K562 (cell line): Measurements from ENCODE around the gene NACAD. TPM values are rescaled to one million over a fixed set of nuclear protein-coding genes. Genes with fewer than 3 reads are reported as not detected.

ENCODE experiments used
- ATAC-seq: fragments of 200-7000 bp; cut with Tn5 transposase; 3 replicates; pipeline ENCODE4 v1.9.1; 2020; ENCODE audit warnings: moderate library complexity
- BruUV-seq: library from RNA; stranded (reverse); fragments of 400-500 nt; replicated peaks from 2 replicates; lab custom pipeline; 2021; lab: Mats Ljungman, UMichigan
- CTCF ChIA-PET: fragments of 300-600 bp; formaldehyde crosslinking; extraction: SDS; loops from one replicate; lab custom pipeline; 2021; ENCODE audit warnings: low intra/inter-chr PET ratio; lab: Yijun Ruan, JAX
- POLR2A ChIA-PET: fragments of 300-600, 350-650 bp; sonication (Branson Sonifier 250); formaldehyde crosslinking; extraction: SDS; loops from one replicate; lab custom pipeline; 2021; ENCODE audit warnings: antibody characterized with exemption, inconsistent platforms; lab: Yijun Ruan, JAX
- DNase-seq, 4 experiments: peaks; one replicate each; pipeline versions ENCODE4 v3.0.0 to v3.0.0-alpha.2; 2011 to 2018; ENCODE audit warnings: low spot score in 3 of 4, mixed read lengths in 3 of 4; ENCODE audit errors: extremely low read depth in 1 of 4
- FAIRE-seq: peaks from 2 replicates; lab custom pipeline; 2011; peaks lifted over from hg19 to GRCh38; lab: Jason Lieb, UNC
- H2AFZ ChIP-seq: 2 replicates; pipeline ENCODE4 v1.6.0; 2011; ENCODE audit warnings: low read depth, low read length, control low read depth, inconsistent platforms
- H3K27ac ChIP-seq: fragments of 200-600 bp; 3 replicates; pipeline ENCODE4 v1.8.0; 2011; ENCODE audit warnings: low read depth, mild to moderate bottlenecking, control low read depth, inconsistent platforms, low read length, moderate library complexity, mixed read lengths; ENCODE audit errors: extremely low read depth
- H3K27me3 ChIP-seq, 2 experiments: fragments of 300-600 bp in 1 of 2; 2 replicates in 1 of 2; 3 replicates in 1 of 2; pipeline versions ENCODE4 v1.6.0 to v1.8.0; 2011; ENCODE audit warnings: inconsistent platforms in 2 of 2, low read length in 2 of 2, mild to moderate bottlenecking in 1 of 2, mixed read lengths in 1 of 2, moderate library complexity in 1 of 2; ENCODE audit not compliant: control insufficient read depth in 2 of 2, insufficient read depth in 2 of 2
- H3K36me3 ChIP-seq: fragments of 300-600 bp; 3 replicates; pipeline ENCODE4 v1.8.0; 2011; ENCODE audit warnings: mild to moderate bottlenecking, low read length, inconsistent platforms; ENCODE audit not compliant: control insufficient read depth, insufficient read depth
- H3K4me1 ChIP-seq, 2 experiments: fragments of 200-600 bp in 1 of 2; replicated peaks in 1 of 2; 2 replicates in 1 of 2; 3 replicates in 1 of 2; pipeline versions ENCODE4 v1.5.1 to v1.8.0; 2011; ENCODE audit warnings: inconsistent platforms in 2 of 2, low read length in 2 of 2, mild to moderate bottlenecking in 1 of 2, mixed read lengths in 1 of 2, moderate library complexity in 1 of 2; ENCODE audit not compliant: control insufficient read depth in 2 of 2, insufficient read depth in 2 of 2
- H3K4me2 ChIP-seq: 2 replicates; pipeline ENCODE4 v1.6.1; 2011; ENCODE audit warnings: low read length, control low read depth, inconsistent platforms, mixed read lengths; ENCODE audit not compliant: insufficient read depth
- H3K4me3 ChIP-seq: fragments of 200-600 bp; sonication (generic), shearing (Covaris generic); 2 replicates; pipeline ENCODE4 v1.5.1; 2016; ENCODE audit warnings: control low read depth, inconsistent platforms
- H3K79me2 ChIP-seq: fragments of 200-600 bp; 3 replicates; pipeline ENCODE4 v1.8.0; 2011; ENCODE audit warnings: low read length, inconsistent platforms; ENCODE audit not compliant: control insufficient read depth, insufficient read depth
- H3K9ac ChIP-seq, 2 experiments: 2 replicates each; pipeline versions ENCODE4 v1.6.0 to v1.6.1; 2011; ENCODE audit warnings: low read depth in 2 of 2, low read length in 2 of 2, control low read depth in 1 of 2, inconsistent platforms in 1 of 2, mild to moderate bottlenecking in 1 of 2, mixed read lengths in 1 of 2; ENCODE audit not compliant: insufficient read depth in 1 of 2
- H3K9me1 ChIP-seq: one replicate; pipeline ENCODE4 v1.6.0; 2011; ENCODE audit warnings: inconsistent platforms, mild to moderate bottlenecking, low read length, moderate library complexity; ENCODE audit not compliant: control insufficient read depth, insufficient read depth
- H3K9me3 ChIP-seq: replicated peaks from 2 replicates; pipeline ENCODE4 v1.5.1; 2011; ENCODE audit warnings: low read depth, low read length, inconsistent platforms; ENCODE audit not compliant: control insufficient read depth, insufficient read depth
- H4K20me1 ChIP-seq: replicated peaks from 2 replicates; pipeline ENCODE4 v1.6.1; 2011; ENCODE audit warnings: low read length, inconsistent platforms, mixed read lengths; ENCODE audit not compliant: control insufficient read depth, insufficient read depth
- POLR2H ChIP-seq: IDR thresholded peaks from 2 replicates; pipeline ENCODE4 v1.6.1; 2016; ENCODE audit warnings: missing genetic modification characterization, low read depth, mild to moderate bottlenecking, control low read depth, missing compliant biosample characterization, moderate library complexity
- RBM17 ChIP-seq: fragments of 200-400 bp; formaldehyde crosslinking; IDR thresholded peaks from 2 replicates; pipeline ENCODE4 v1.6.1; 2017; ENCODE audit warnings: low read depth, mild to moderate bottlenecking, low read length, borderline replicate concordance
- RFX5 ChIP-seq: IDR thresholded peaks from 2 replicates; pipeline ENCODE4 v1.6.1; 2011; ENCODE audit warnings: low read depth, mild to moderate bottlenecking, improper control_type of control experiment, low read length
- TFAM ChIP-seq: fragments of 250-450 bp; sonication (Bioruptor Pico); conservative IDR thresholded peaks from 2 replicates; pipeline ENCODE4 v1.5.0; 2021; ENCODE audit warnings: mild to moderate bottlenecking, moderate library complexity
- ZNF134 ChIP-seq: fragments of 250-450 bp; sonication (Bioruptor Pico); conservative IDR thresholded peaks from 2 replicates; pipeline ENCODE4 v1.4.0; 2020
- ZNF778 ChIP-seq: fragments of 450-650 bp; formaldehyde crosslinking; IDR thresholded peaks from 2 replicates; pipeline ENCODE4 v1.4.0; 2020; ENCODE audit warnings: mild to moderate bottlenecking, moderate library complexity
- WGBS: fragments of 100-300 bp; shearing (Covaris generic); methylation state at CpG from one replicate; pipeline ENCODE4 v1.1.6; 2016; ENCODE audit warnings: low coverage, mixed read lengths; ENCODE audit not compliant: insufficient coverage; ENCODE audit errors: missing lambda C conversion rate; 5-methylcytosine and 5-hydroxymethylcytosine counted together
- in situ Hi-C: fragments of 300-500 bp; cut with MboI; formaldehyde crosslinking; loops from 4 replicates; pipeline ENCODE4 v1.15.0; 2018; ENCODE audit warnings: inconsistent platforms, mixed read lengths
- intact Hi-C: fragments of 100-400 bp; cut with micrococcal nuclease; formaldehyde crosslinking; loops from 2 replicates; pipeline ENCODE4 v1.14.2; 2022
- polyA plus RNA-seq, 8 experiments: library from polyadenylated mRNA; depleted of rRNA in 4 of 8; stranded (reverse) in 5 of 8; unstranded in 3 of 8; fragments of >200 nt; fragmentation: Nextera tagmentation in 2 of 8; fragmentation: Illumina TruSeq in 1 of 8; extraction: Ambion mirVana in 2 of 8; extraction: Trizol in 1 of 8; gene quantifications; 2 replicates each; pipeline versions ENCODE4 v1.2.1 to v1.2.3, GENCODE V29; 2011 to 2014; ENCODE audit warnings: inconsistent platforms in 1 of 8, missing spikeins in 1 of 8
- total RNA-seq, 7 experiments: library from RNA; depleted of rRNA in 6 of 7; stranded (reverse); fragments of >200 nt in 6 of 7; fragmentation: Illumina TruSeq in 2 of 7; extraction: Trizol in 2 of 7; gene quantifications; 2 replicates each; pipeline versions ENCODE4 v1.2.1 to v1.2.3, GENCODE V29; 2011 to 2021; ENCODE audit warnings: low replicate concordance in 1 of 7
- TF ChIP-seq, protein P1 (sequence below): fragments of 250-450 bp; sonication (Bioruptor Pico); IDR thresholded peaks from 2 replicates; pipeline ENCODE4 v1.5.0; 2022; ENCODE audit warnings: mild to moderate bottlenecking
- TF ChIP-seq, protein P2 (sequence below), 3 experiments: IDR thresholded peaks in 2 of 3; conservative IDR thresholded peaks in 1 of 3; 2 replicates each; pipeline ENCODE4 v1.5.1; 2011 to 2012; ENCODE audit warnings: low read length in 3 of 3, mild to moderate bottlenecking in 3 of 3, control low read depth in 2 of 3, improper control_type of control experiment in 1 of 3, inconsistent platforms in 1 of 3, low read depth in 1 of 3, mixed read lengths in 1 of 3, moderate library complexity in 1 of 3; ENCODE audit not compliant: insufficient read depth in 2 of 3

The NACAD gene
- total and polyA plus RNA-seq, 9 of the 15 experiments (the other 6 are each of a cell fraction or from before 2014, with no cell fraction given): under 0.01 to 0.03 (median 0.02) TPM; not detected in 5

DNA sequence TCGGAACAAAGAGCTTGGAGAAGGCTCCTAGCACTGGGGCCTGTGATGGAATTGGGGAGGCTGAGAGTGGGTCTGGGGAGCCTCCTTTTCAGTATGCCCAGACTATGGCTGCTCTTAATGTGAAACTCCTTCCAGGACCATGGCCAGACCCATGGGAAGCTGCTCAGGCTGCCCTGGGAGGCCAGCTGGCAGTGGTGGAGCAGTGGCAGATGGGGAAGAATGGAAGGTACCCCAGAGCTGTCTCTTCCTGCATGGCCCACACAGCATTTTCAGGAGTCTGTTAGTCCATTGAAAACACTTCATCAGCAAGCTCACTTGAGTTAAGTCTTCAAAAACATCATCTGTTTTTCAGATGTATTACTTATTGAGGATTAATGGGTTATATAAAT is 18.5 kb downstream of the NACAD start (continued):
- TF ChIP-seq, protein P1, sequence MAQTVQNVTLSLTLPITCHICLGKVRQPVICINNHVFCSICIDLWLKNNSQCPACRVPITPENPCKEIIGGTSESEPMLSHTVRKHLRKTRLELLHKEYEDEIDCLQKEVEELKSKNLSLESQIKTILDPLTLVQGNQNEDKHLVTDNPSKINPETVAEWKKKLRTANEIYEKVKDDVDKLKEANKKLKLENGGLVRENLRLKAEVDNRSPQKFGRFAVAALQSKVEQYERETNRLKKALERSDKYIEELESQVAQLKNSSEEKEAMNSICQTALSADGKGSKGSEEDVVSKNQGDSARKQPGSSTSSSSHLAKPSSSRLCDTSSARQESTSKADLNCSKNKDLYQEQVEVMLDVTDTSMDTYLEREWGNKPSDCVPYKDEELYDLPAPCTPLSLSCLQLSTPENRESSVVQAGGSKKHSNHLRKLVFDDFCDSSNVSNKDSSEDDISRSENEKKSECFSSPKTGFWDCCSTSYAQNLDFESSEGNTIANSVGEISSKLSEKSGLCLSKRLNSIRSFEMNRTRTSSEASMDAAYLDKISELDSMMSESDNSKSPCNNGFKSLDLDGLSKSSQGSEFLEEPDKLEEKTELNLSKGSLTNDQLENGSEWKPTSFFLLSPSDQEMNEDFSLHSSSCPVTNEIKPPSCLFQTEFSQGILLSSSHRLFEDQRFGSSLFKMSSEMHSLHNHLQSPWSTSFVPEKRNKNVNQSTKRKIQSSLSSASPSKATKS (CRISPR knock-in tag): no peak
- no peak for TF ChIP-seq RBM17
- no peak for TF ChIP-seq ZNF778 (CRISPR knock-in tag)
- TF ChIP-seq ZNF134: no peak
- TF ChIP-seq RFX5: no peak
- TF ChIP-seq POLR2H (tag): no peak
- TF ChIP-seq, all 486 proteins: peak for 0

DNA sequence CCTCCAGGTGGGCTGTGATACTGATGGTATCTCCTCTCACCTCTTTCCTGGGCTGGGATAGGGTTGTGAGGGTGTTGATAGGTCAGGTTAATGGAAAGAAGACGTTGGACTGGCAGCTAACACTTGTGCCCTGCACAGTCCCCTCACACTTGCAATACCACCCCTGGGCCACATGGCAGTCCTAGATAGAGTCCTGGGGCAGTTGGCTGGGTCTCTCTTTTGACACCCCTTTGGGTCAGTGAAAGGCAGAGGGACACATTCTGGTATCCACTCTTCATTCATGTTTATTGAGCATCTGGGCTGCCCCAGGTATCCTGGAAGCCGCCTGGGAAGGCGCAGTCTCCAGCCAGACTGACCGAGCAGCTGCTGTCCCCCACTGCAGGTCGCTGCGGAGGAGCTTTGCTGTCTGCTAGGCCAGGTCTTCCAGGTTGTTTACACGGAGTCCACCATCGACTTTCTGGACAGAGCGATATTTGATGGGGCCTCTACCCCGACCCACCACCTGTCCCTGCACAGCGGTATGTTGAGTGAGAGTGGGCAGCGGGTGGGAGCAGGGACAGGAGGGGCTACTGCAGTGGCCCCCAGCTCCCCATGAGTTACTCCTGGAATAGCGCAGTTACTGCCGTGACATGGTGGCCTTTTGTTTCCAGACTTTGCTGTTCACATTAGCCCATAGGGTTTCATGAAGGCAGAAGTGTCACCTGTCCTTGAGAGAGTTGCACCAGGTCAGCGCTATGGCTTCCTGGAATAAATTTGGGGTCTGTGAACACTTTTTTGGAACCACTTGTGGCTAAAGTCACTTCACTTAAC is 19.1 kb downstream of the NACAD start:
- H3K9me1 ChIP-seq: no peaks in the 10 kb centered on the region
- no peak overlapping the region for H3K4me3 ChIP-seq
- BruUV-seq: no TSS peak
- TF ChIP-seq TFAM (CRISPR knock-in tag): no peak
- TF ChIP-seq, protein P2, sequence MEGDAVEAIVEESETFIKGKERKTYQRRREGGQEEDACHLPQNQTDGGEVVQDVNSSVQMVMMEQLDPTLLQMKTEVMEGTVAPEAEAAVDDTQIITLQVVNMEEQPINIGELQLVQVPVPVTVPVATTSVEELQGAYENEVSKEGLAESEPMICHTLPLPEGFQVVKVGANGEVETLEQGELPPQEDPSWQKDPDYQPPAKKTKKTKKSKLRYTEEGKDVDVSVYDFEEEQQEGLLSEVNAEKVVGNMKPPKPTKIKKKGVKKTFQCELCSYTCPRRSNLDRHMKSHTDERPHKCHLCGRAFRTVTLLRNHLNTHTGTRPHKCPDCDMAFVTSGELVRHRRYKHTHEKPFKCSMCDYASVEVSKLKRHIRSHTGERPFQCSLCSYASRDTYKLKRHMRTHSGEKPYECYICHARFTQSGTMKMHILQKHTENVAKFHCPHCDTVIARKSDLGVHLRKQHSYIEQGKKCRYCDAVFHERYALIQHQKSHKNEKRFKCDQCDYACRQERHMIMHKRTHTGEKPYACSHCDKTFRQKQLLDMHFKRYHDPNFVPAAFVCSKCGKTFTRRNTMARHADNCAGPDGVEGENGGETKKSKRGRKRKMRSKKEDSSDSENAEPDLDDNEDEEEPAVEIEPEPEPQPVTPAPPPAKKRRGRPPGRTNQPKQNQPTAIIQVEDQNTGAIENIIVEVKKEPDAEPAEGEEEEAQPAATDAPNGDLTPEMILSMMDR (IDR thresholded peaks at IDR 0.05 in 2 of 3, conservative IDR thresholded peaks at IDR 0.05 in 1 of 3; ENCODE audit: insufficient read depth in 2 of 3, low read depth in 1 of 3, low read length in 3 of 3): 0 out of 6 replicates have a peak, but pooled peaks of 1 of the 3 experiments have one; percentile 19
- H3K36me3 ChIP-seq: peaks cover 89% of the 10 kb centered on the region; the same call in 2 of the 3 replicates
- ATAC-seq (peak; percentile 35; the same call in 1 of the 3 replicates), FAIRE-seq (no peak), DNase-seq (peak in 1 of 4 experiments; percentile 14)
- in situ Hi-C loops: no loop called here
- no peaks in the 10 kb centered on the region for H4K20me1 ChIP-seq
- intact Hi-C loops: loop anchor here (10.0 kb wide), 1 partner anchor 95 kb away; the partner anchor contains the start of gene MYO1G
- no peak overlapping the region for H2AFZ ChIP-seq
- no peak overlapping the region; a peak in 1 of 4 replicates for H3K9ac ChIP-seq
- POLR2A ChIA-PET: interaction anchor here (0.6 to 1.3 kb wide), 5 partner anchors 15 to 37 kb away, joined by 3 to 5 read pairs (median 4); no protein-coding TSS in a partner anchor
- H3K9me3 ChIP-seq: no peaks in the 10 kb centered on the region
- H3K79me2 ChIP-seq: no peaks in the 10 kb centered on the region
- no peak overlapping the region for H3K4me2 ChIP-seq
- WGBS: 87% methylated on average over 14 of the region's 15 CpGs
- H3K27ac ChIP-seq: no peak overlapping the region
- CTCF ChIA-PET: no interaction called here
- H3K4me1 ChIP-seq: peaks cover 0 to 17% of the 10 kb centered on the region in 2 experiments; a peak in 1 of 5 replicates
- H3K27me3 ChIP-seq: no peaks in the 10 kb centered on the region
